GM15510 (cell line): ENCODE data around the gene PARP9.
A peak's percentile ranks its signal among the peaks of the same experiment; 100 is the strongest.

Experiments used
- POLR2A ChIP-seq: IDR thresholded peaks from 3 replicates; pipeline ENCODE4 v1.6.1; 2011; ENCODE audit warnings: borderline replicate concordance; ENCODE audit not compliant: insufficient read length; ENCODE audit errors: extremely low read depth

Gene PARP9

DNA sequence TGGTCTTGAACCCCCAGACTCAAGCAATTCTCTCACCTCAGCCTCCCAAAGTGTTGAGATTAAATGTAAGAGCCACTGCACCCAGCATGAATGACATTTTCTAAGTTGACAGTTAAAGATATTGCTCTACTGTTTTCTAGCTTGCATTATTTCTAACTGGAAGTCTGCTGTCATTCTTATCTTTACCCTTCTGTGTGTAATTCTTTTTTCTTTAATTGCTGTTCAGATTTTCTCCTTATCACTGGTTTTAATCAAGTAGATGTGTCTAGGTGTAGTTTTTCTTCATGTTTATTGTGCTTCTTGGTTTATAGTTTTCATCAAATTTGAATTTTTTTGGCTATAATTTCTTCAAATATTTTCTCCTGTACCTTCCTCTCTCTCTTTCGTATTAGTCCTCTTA is 18.3 kb upstream of the PARP9 start:
- TF ChIP-seq POLR2A = no peak

GRCh38 chr3:122581622-122582021 is 17.5 kb upstream of the PARP9 start:
- TF ChIP-seq POLR2A = no peak

DNA sequence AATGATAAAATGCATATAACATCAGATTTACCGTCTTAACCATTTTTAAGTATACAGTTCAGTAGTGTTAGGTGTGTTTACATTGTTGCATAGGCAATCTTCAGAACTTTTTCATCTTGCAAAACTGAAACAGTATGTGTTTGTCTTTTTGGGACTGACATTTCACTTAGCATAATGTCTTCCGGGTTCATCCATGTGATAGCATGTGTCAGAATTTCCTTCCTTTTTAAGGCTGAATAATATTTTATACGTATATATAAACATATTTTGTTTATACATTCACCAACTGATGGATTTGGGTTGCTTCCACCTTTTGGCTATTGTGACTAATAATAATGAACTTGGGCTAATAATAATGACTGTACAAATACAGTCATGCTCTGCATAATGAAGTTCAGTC is 16.4 kb upstream of the PARP9 start:
- TF ChIP-seq POLR2A = no peak

GRCh38 chr3:122578069-122578740 is 14.1 kb upstream of the PARP9 start:
- TF ChIP-seq POLR2A = no peak

DNA sequence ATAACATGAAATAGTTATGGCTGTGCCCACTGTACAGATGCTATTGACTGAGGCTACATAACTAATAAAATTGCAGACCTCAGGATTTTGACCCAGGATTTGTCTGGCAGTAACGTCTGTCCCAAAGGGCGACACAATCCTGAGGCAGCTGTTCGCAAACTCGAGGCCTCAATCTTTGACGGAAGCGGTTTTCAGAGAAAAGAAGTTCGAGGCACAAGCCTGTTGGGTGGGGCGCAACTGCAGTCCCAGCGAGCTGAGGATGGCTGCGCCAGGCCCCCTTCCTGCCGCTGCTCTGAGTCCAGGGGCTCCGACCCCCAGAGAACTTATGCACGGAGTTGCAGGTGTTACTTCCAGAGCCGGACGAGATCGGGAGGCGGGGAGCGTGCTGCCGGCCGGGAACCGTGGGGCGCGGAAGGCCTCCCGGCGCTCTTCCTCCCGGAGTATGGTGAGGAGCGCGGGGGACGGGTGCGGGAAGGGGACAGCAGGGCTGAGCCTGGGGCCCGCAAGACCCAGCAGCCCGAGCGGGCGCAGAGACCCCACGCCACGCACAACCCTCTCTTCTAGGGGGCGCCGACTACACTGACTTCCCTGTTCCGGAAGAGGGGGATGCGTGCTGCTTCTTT is 13.4 kb upstream of the PARP9 start, which contains the start of gene PARP15:
Gene PARP15 (plus strand): TSS at position 242 of the 623 bp plus-strand sequence. CDS start 18 bp downstream, at position 260.
- TF ChIP-seq POLR2A = peak; percentile 71

GRCh38 chr3:122576174-122576940 is 12.3 kb upstream of the PARP9 start:
- peak; percentile 35 for TF ChIP-seq POLR2A

- no peak for TF ChIP-seq POLR2A
Measured at GRCh38 chr3:122572940-122573412, 8.9 kb upstream of the PARP9 start.

GRCh38 chr3:122568755-122569154 is 4.7 kb upstream of the PARP9 start:
- no peak for TF ChIP-seq POLR2A

- TF ChIP-seq POLR2A = no peak
Measured at GRCh38 chr3:122563717-122564025, 429 bp downstream of the PARP9 start.

- TF ChIP-seq POLR2A = no peak
Measured at GRCh38 chr3:122562923-122563716, 980 bp downstream of the PARP9 start.

DNA sequence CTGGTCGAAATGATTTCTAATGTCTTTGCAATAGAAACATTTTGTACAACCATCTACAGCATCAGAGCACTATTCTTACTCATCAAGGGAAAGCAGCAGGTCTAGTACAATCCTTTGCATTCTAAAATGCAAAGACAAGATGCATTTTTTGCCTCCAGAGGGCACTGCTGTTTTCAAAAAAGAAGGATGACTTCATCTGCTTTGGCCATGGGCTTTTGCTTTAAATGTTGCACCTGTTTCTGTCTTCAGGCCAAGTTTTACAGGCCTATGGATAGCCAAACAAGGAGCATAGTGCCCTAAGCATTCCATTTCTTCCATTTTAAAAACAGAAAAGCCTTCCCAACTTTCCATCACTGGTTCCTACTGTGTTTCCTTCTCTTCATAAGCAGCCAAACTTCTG is 3.4 kb downstream of the PARP9 start:
- no peak for TF ChIP-seq POLR2A

- TF ChIP-seq POLR2A = no peak
Measured at GRCh38 chr3:122559906-122560305, 4.2 kb downstream of the PARP9 start.

- TF ChIP-seq POLR2A = no peak
Measured at GRCh38 chr3:122558605-122559004, 5.5 kb downstream of the PARP9 start.

DNA sequence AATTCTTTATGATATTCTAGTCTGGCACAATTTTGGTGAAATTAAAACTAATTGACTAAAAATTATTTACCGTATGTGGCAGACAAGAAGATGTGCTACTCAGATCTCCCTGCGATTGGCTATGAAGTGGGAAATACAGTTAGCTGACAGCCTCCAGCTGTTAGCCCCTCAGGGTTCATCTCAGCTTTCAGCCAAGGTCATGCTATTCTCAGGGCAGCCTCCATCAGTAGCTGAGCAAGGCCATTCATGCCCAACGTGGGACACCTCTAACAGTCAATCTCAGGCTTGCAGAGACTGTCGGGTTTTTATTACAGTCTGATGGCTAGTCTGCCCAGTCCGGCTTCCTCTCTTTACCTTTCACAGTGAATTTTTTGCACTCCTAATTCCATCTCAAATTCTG is 6.7 kb downstream of the PARP9 start:
- TF ChIP-seq POLR2A = no peak
